Ishikawa (cell line): ENCODE results near the gene PGA4.

ENCODE experiments used
- CEBPB ChIP-seq: IDR thresholded peaks from 2 replicates; pipeline ENCODE4 v1.6.1; 2012
- CREB1 ChIP-seq: IDR thresholded peaks from 2 replicates; pipeline ENCODE4 v1.6.1; 2012; ENCODE audit warnings: low read depth
- EGR1 ChIP-seq: IDR thresholded peaks from 2 replicates; pipeline ENCODE4 v1.6.1; 2012
- EP300 ChIP-seq: IDR thresholded peaks from 2 replicates; pipeline ENCODE4 v1.6.1; 2012; ENCODE audit warnings: borderline replicate concordance
- FOXM1 ChIP-seq: IDR thresholded peaks from 2 replicates; pipeline ENCODE4 v1.6.1; 2012; ENCODE audit warnings: low read depth, borderline replicate concordance
- NFIC ChIP-seq: IDR thresholded peaks from 2 replicates; pipeline ENCODE4 v1.6.1; 2012
- RAD21 ChIP-seq: IDR thresholded peaks from 2 replicates; pipeline ENCODE4 v1.6.1; 2012; ENCODE audit warnings: low read depth
- TAF1 ChIP-seq: IDR thresholded peaks from 2 replicates; pipeline ENCODE4 v1.6.1; 2012; ENCODE audit warnings: low read depth, mild to moderate bottlenecking
- TCF12 ChIP-seq: IDR thresholded peaks from 2 replicates; pipeline ENCODE4 v1.6.1; 2012; ENCODE audit warnings: low read depth
- TEAD4 ChIP-seq: IDR thresholded peaks from 2 replicates; pipeline ENCODE4 v1.6.1; 2012
- YY1 ChIP-seq: IDR thresholded peaks from 2 replicates; pipeline ENCODE4 v1.6.1; 2012; ENCODE audit warnings: low read depth
- TF ChIP-seq, protein P1 (sequence below): IDR thresholded peaks from 2 replicates; pipeline ENCODE4 v1.6.1; 2012
- TF ChIP-seq, protein P2 (sequence below): IDR thresholded peaks from 2 replicates; pipeline ENCODE4 v1.6.1; 2012; ENCODE audit warnings: low read depth, mild to moderate bottlenecking
- TF ChIP-seq, protein P3 (sequence below): IDR thresholded peaks from 2 replicates; pipeline ENCODE4 v1.6.1; 2012

DNA sequence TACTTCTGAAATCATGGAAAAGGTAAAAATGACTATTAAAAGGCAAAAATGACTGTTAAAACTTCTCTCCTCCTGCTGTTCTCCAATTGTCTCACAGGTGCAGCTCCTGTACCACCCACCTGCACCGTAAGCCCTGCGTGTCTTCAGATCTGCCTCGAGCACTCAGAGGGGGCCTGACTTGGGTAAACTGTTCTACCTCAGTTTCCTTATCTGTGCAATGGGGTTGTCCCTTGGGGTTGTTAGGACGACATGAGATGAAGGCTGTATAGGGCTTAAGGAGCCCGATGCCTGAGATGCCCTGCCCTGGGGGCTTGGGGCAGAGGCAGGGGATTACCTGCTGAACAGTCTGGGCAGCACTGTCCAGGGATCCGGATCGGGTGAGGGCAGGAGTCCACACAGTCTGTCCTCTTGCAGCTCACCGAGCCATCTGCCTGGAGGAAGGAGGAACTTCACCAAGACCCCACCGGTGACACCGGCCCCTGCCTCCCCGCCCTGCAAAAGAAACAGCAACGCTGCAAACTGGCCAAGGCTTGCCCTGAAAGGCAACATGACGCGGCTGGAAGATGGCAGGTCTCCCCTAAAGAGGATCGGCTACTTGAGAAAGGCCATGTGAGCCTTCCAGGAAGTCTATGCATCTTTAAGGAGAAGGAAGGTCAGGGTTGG, 46.6 kb downstream of the PGA4 start:
- no peak for TF ChIP-seq NFIC
- TF ChIP-seq, protein P1, sequence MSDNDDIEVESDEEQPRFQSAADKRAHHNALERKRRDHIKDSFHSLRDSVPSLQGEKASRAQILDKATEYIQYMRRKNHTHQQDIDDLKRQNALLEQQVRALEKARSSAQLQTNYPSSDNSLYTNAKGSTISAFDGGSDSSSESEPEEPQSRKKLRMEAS, result no peak
- no peak for TF ChIP-seq TCF12
- TF ChIP-seq TAF1, result no peak
- TF ChIP-seq, protein P2, sequence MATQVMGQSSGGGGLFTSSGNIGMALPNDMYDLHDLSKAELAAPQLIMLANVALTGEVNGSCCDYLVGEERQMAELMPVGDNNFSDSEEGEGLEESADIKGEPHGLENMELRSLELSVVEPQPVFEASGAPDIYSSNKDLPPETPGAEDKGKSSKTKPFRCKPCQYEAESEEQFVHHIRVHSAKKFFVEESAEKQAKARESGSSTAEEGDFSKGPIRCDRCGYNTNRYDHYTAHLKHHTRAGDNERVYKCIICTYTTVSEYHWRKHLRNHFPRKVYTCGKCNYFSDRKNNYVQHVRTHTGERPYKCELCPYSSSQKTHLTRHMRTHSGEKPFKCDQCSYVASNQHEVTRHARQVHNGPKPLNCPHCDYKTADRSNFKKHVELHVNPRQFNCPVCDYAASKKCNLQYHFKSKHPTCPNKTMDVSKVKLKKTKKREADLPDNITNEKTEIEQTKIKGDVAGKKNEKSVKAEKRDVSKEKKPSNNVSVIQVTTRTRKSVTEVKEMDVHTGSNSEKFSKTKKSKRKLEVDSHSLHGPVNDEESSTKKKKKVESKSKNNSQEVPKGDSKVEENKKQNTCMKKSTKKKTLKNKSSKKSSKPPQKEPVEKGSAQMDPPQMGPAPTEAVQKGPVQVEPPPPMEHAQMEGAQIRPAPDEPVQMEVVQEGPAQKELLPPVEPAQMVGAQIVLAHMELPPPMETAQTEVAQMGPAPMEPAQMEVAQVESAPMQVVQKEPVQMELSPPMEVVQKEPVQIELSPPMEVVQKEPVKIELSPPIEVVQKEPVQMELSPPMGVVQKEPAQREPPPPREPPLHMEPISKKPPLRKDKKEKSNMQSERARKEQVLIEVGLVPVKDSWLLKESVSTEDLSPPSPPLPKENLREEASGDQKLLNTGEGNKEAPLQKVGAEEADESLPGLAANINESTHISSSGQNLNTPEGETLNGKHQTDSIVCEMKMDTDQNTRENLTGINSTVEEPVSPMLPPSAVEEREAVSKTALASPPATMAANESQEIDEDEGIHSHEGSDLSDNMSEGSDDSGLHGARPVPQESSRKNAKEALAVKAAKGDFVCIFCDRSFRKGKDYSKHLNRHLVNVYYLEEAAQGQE, result no peak
- TF ChIP-seq, protein P3, sequence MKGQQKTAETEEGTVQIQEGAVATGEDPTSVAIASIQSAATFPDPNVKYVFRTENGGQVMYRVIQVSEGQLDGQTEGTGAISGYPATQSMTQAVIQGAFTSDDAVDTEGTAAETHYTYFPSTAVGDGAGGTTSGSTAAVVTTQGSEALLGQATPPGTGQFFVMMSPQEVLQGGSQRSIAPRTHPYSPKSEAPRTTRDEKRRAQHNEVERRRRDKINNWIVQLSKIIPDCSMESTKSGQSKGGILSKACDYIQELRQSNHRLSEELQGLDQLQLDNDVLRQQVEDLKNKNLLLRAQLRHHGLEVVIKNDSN, result no peak
- TF ChIP-seq EP300, result no peak
- TF ChIP-seq YY1, result no peak
- no peak for TF ChIP-seq CREB1
- TF ChIP-seq CEBPB, result no peak
- TF ChIP-seq RAD21, result no peak
- TF ChIP-seq FOXM1, result no peak
- TF ChIP-seq EGR1, result no peak
- TF ChIP-seq TEAD4, result no peak
